GM21526 (cell line): ENCODE data around the gene SUSD4.
"Not testable (repeated sequence)": the region's sequence is repeated elsewhere in the genome, so short reads cannot be mapped to it uniquely, and the experiment has no call there.

Experiments used
- ATAC-seq: cut with Tn5 transposase; IDR thresholded peaks from one replicate; pipeline ENCODE4 v1.9.1; 2021; ENCODE audit warnings: moderate library complexity; ENCODE audit not compliant: unreplicated experiment, low FRiP score

The SUSD4 gene

DNA sequence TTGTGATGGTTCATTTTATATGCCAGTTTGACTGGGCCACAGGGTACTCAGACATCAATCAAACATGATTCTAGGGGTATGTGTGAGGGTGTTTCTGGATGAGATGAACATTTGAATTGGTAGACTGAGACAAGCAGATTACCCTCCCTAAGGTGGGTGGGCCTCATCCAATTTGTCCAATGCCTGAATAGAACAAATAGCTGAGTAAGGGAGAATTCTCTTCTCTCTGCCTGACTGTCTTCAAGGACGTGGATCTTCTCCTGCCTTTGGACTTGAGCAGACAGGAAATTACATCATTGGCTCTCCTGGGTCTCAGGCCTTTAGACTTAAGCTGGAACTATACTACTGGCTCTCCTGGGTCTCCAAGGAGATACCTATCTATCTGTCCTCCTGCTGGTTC lies 64.4 kb downstream of the SUSD4 start:
- ATAC-seq = no peak

- no peak for ATAC-seq
Observed at GRCh38 chr1:223298701-223299100, 65.3 kb downstream of the SUSD4 start.

DNA sequence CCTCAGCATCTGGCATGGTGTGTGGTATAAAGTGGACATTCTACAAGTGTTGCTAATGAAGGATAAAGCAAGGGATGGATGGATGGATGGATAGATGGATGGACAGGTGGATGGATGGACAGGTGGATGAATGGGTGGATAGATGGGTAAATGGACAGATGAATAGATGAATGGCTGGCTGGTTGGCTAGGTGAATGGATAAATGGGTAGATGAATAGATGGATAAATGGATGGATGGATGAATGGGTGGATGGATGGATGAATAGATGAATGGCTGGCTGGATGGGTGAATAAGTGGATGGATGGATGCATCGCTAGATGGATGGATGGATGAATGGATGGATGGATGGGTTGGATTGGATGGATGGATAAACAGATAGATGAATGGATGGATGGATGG lies 66.2 kb downstream of the SUSD4 start:
- no peak for ATAC-seq

DNA sequence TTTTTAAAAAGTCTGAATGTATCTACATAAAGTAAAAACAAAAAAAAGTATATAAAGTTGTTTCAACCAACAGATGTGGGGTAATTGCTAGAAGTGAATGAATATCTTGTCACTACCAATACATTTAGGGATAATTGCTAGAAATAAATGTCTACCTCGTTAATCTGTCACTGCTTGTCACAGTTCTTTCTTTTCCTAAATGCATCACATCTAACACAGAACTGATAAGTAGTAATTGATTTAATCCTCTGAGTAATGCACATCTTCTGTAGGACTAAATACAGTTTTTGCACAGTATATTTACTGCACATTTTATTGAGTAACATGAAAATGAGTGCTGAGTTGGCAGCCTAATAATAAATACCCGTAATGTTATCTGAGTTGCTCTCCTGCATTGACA lies 72.2 kb downstream of the SUSD4 start:
- no peak for ATAC-seq

GRCh38 chr1:223290397-223290796 lies 73.6 kb downstream of the SUSD4 start:
- ATAC-seq = no peak

DNA sequence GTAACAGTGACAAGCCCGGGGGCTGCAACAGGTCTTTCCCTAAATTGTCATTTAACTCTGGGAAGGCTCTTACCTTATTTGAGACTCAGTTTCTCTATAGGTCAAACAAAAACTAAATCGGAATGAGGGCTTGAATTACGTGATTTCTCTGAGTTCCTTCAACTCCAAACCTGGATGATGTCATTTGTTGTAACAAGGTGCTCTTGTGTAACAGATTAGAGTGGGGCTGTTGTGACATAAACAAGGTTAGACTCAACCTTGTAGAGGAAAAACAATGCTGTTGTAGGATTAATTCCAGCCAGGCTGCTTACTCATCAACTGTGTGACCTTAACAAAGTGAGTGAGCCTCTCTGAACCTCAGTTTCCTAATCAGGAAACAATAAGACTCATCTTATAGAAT lies 74.4 kb downstream of the SUSD4 start:
- ATAC-seq = no peak

DNA sequence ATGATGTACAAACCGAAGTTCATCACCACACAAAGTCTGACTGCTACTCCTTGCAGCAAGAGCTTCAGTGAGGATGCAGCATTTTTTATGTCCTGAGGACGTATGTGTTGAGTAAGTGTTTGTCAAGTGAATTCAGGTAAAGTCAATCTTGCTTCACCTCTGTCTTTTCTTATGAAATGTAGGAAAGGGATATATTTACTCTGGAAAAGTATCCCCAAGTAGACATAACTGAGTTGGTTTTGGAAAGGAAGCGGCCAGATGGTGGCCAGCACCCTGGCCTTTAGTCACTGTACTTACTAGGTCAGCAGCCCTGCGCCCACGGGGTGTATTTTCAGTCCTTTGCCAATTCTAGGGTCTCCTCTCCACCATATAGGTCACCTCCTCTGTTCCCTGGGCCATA lies 75.2 kb downstream of the SUSD4 start:
- ATAC-seq = no peak

- no peak for ATAC-seq
Observed at GRCh38 chr1:223285452-223285851, 78.5 kb downstream of the SUSD4 start.

DNA sequence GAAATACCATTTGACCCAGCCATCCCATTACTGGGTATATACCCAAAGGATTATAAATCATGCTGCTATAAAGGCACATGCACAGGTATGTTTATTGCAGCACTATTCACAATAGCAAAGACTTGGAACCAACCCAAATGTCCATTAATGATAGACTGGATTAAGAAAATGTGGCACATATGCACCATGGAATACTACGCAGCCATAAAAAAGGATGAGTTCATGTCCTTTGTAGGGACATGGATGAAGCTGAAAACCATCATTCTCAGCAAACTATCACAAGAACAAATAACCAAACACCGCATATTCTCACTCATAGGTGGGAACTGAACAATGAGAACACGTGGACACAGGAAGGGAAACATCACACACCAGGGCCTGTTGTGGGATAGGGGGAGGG lies 80.3 kb downstream of the SUSD4 start:
- ATAC-seq = not testable (repeated sequence)

DNA sequence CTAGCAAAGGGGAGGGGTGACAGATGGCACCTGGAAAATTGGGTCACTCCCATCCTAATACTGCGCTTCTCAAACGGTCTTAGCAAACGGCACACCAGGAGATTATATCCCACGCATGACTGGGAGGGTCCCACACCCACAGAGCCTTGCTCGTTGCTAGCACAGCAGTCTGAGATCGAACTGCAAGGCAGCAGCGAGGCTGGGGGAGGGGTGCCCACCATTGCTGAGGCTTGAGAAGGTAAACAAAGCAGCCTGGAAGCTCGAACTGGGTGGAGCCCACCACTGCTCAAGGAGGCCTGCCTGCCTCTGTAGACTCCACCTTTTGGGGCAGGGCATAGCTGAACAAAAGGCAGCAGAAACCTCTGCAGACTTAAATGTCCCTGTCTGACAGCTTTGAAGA lies 85.7 kb downstream of the SUSD4 start:
- not testable (repeated sequence) for ATAC-seq

GRCh38 chr1:223276029-223276428 lies 87.9 kb downstream of the SUSD4 start:
- ATAC-seq = no peak

- ATAC-seq = no peak
Observed at GRCh38 chr1:223273511-223273910, 90.5 kb downstream of the SUSD4 start.

GRCh38 chr1:223271085-223271781 lies 92.7 kb downstream of the SUSD4 start:
- no peak for ATAC-seq

- no peak for ATAC-seq
Observed at GRCh38 chr1:223270155-223270554, 93.8 kb downstream of the SUSD4 start.

DNA sequence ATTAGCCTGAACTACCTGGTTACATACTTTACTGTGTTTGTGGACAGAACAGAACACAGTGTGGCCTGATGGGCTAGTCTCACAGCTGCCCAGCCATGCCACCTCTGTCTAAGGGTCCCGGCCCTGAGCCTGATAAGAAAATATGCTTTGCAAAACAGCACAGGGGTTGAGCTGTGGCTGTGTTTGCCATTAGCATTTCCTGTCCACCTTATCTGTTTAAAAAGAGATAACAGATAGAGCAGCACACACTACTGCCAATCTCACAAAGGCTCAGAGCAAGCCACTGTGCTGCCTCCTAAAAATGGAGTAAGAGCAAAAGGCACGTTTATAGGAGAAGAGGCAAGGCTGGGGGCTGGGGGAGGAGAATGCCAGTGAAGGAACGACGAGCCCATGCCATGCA lies 95.0 kb downstream of the SUSD4 start:
- ATAC-seq = no peak

DNA sequence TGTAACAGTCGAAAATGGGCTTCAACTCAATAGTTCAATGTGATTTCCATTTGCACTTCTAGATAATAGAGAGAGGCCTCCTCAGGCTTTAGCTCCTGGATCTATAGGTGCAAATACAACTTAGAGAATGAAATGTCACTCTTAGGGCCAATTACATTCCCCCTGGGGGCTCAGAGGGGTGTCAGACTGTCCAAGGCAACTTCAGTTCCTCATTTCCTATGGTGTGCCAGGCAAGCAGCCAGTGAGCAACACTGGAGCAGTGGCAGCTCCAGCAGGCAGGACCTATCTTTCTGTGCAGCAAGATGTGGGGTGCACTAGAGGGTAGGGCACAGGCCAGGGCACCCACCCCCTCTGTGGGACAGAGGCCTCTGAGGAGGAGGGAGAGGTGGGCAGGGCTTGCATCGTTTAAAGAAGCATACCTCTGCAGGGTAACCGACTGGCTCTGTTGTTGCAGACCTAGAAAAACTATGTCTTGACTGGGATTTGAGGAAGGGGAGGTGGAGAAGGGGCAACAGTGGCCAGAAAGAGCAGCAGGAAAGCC lies 97.3 kb downstream of the SUSD4 start:
- ATAC-seq = no peak

DNA sequence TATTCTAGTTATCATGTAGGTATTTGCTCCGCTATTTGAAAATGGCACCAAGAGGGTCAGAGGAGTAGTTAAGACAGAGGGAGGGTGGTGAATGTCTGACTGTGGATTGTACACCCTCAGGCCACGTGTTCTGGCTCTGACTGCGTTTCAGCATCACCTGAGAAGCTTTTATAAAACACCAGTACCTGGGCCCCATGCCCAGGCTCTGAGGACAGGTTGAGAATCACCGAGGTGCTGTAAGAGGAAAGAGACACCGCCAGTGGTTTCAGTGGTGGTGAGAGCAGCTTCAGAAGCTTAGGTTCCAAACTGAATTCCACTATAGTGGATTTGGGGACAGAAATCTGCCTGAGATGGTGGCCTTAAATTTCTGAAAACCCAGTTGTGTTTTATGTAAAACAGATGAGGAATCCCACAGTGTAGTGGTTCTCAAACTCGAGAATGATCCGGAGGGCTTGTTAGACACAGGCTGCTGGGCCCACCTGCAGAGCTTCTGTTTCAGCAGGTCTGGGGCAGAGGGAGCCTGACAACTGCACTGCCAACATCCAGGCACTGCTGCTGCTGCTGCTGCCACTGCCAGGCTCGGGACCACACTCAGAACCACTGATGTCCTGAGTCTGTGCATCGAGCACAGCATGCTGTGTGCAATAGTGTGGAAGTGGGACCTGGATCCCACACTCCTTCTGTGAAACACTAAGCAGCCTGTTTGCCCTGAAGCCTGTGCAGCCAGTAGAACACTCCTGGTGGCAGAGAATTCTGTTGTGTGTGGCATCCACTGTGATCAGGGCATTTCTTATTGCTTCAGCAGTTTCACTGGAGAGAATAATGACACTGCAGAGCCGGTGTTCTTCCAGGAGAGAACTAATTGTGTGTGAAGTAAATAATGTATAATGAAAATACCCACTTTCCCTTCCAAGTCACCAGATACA lies 98.7 kb downstream of the SUSD4 start:
- no peak for ATAC-seq

GRCh38 chr1:223264529-223264928 lies 99.4 kb downstream of the SUSD4 start:
- no peak for ATAC-seq

- ATAC-seq = no peak
Observed at GRCh38 chr1:223261914-223262313, 102.1 kb downstream of the SUSD4 start.

DNA sequence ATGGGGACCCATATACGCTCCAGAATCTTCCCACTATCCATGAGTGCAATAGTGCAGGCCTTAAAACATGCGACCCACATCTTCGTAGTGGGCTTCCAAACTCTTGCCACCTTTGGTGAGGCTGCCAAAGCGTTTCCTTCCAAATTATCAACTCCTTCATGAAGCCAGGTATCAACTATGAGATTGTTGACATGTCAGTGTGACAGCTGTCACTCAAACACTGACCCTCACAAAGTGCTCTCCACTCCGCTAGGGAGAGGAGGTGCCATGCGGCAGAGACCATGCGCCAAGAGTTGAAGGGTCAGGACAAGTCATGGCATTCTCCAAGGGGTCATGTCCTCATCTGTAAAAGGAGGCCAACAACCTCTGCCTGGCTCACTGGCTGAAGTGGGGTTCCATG lies 103.3 kb downstream of the SUSD4 start:
- no peak for ATAC-seq

- no peak for ATAC-seq
Observed at GRCh38 chr1:223259462-223259861, 104.5 kb downstream of the SUSD4 start.
